Endodermal cell (in vitro differentiated cells): ENCODE measurements around the gene PRG3. TPM values are rescaled to one million over a fixed set of nuclear protein-coding genes. Genes with fewer than 3 reads are reported as not detected.

Experiments used
- DNase-seq: peaks from one replicate; pipeline ENCODE4 v3.0.0-alpha.2; 2017
- H3K27ac ChIP-seq: 2 replicates; pipeline ENCODE4 v1.5.1; 2013; ENCODE audit warnings: mild to moderate bottlenecking, low read depth, low read length, moderate library complexity
- H3K27me3 ChIP-seq: 2 replicates; pipeline ENCODE4 v1.6.1; 2013; ENCODE audit warnings: mild to moderate bottlenecking, low read length, moderate library complexity; ENCODE audit not compliant: insufficient read depth, control insufficient read depth, poor library complexity, severe bottlenecking
- H3K36me3 ChIP-seq: 2 replicates; pipeline ENCODE4 v1.7.0; 2013; ENCODE audit warnings: mild to moderate bottlenecking, low read length, moderate library complexity; ENCODE audit not compliant: control insufficient read depth, insufficient read depth
- H3K4me1 ChIP-seq: one replicate; pipeline ENCODE4 v1.7.0; 2013; ENCODE audit warnings: low read length; ENCODE audit not compliant: control insufficient read depth, insufficient read depth
- H3K4me3 ChIP-seq: 2 replicates; pipeline ENCODE4 v1.5.1; 2013; ENCODE audit warnings: mild to moderate bottlenecking, low read length, moderate library complexity
- H3K9ac ChIP-seq: 2 replicates; pipeline ENCODE4 v1.6.1; 2013; ENCODE audit warnings: mild to moderate bottlenecking, low read length, moderate library complexity; ENCODE audit not compliant: poor library complexity, severe bottlenecking; ENCODE audit errors: extremely low read depth
- H3K9me3 ChIP-seq: 2 replicates; pipeline ENCODE4 v1.6.1; 2013; ENCODE audit warnings: mild to moderate bottlenecking, low read length, moderate library complexity; ENCODE audit not compliant: control insufficient read depth
- H3K27ac Mint-ChIP-seq: 2 replicates; pipeline ENCODE4 v1.8.0; 2020; ENCODE audit warnings: mixed read lengths
- H3K27me3 Mint-ChIP-seq: 2 replicates; pipeline ENCODE4 v1.8.0; 2021; ENCODE audit warnings: mild to moderate bottlenecking, mixed read lengths; ENCODE audit not compliant: insufficient read depth
- H3K36me3 Mint-ChIP-seq: 2 replicates; pipeline ENCODE4 v1.8.0; 2020; ENCODE audit warnings: low read depth, mixed read lengths
- H3K4me1 Mint-ChIP-seq: 2 replicates; pipeline ENCODE4 v1.8.0; 2020; ENCODE audit warnings: mixed read lengths
- H3K4me3 Mint-ChIP-seq: 2 replicates; pipeline ENCODE4 v1.8.0; 2020; ENCODE audit warnings: mild to moderate bottlenecking, moderate library complexity, mixed read lengths
- H3K9me3 Mint-ChIP-seq: 2 replicates; pipeline ENCODE4 v1.8.0; 2020; ENCODE audit warnings: mild to moderate bottlenecking, mixed read lengths
- WGBS, 2 experiments: methylation state at CpG; one replicate each; pipeline versions ENCODE4 v1.1.5 to v1.1.7; 2013; ENCODE audit warnings: missing lambda C conversion rate in 2 of 2, mixed read lengths in 1 of 2; ENCODE audit not compliant: insufficient coverage in 1 of 2, insufficient read length in 1 of 2; 5-methylcytosine and 5-hydroxymethylcytosine counted together
- total RNA-seq, 2 donors: library from RNA; stranded (reverse); fragmentation: NEBNext Ultra II Directional in 1 of 2; extraction: Animal tissue kit (Norgen Biotek cat#: 25700) in 1 of 2; gene quantifications; 2 replicates in 1 of 2; 3 replicates in 1 of 2; pipeline ENCODE4 v1.2.1, GENCODE V29; 2021
- TF ChIP-seq, protein P1 (sequence below): fragments of 200-600 bp; sonication (generic); conservative IDR thresholded peaks from 2 replicates; pipeline ENCODE4 v1.5.0; 2021; ENCODE audit warnings: antibody characterized with exemption, mild to moderate bottlenecking

PRG3 gene
- total RNA-seq, 2 donors from 2014 or later: not detected

DNA sequence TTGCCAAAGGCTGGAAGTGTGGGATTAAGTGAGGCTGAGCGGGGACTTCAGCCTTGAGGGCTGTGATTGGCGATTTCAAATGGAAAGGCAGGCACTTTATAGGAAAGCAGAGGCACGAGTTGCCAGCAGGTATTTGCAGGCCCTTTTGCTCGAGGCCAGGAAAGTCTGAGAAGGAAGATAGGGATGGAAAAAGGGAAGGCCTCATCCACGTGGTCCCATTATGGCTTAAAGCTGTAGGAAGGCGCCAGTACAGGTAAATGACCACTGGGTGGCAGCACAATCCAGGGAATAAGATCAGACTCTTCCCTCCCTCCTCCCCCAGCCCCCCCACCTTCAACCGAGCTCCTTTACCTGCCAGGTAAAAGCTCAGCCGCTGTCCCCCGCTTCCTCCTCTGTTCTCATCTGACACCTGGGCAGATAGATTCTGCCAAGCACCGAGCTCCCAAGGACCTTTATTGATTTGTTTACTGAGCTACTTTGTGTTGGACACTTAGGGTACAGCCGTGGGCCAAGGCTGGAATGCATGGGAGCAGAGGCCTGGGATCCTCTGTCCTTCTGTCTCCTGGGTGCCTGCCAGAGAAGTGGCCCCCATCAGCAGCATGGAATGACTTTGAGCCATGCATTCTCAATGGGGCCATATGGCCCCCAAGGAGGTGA lies 35.3 kb downstream of the PRG3 start:
- no peaks in the 10 kb centered on the region for H3K36me3 Mint-ChIP-seq
- WGBS, 2 experiments: 23 to 49% methylated on average over 5 to 11 of the region's 11 CpGs
- H3K36me3 ChIP-seq: no peaks in the 10 kb centered on the region
- no peaks in the 10 kb centered on the region for H3K9me3 Mint-ChIP-seq
- DNase-seq: peak; percentile 91
- no peak overlapping the region for H3K9ac ChIP-seq
- peaks cover 41% of the 10 kb centered on the region for H3K27me3 Mint-ChIP-seq
- H3K4me3 ChIP-seq: no peak overlapping the region
- H3K4me3 Mint-ChIP-seq: no peak overlapping the region
- TF ChIP-seq, protein P1, sequence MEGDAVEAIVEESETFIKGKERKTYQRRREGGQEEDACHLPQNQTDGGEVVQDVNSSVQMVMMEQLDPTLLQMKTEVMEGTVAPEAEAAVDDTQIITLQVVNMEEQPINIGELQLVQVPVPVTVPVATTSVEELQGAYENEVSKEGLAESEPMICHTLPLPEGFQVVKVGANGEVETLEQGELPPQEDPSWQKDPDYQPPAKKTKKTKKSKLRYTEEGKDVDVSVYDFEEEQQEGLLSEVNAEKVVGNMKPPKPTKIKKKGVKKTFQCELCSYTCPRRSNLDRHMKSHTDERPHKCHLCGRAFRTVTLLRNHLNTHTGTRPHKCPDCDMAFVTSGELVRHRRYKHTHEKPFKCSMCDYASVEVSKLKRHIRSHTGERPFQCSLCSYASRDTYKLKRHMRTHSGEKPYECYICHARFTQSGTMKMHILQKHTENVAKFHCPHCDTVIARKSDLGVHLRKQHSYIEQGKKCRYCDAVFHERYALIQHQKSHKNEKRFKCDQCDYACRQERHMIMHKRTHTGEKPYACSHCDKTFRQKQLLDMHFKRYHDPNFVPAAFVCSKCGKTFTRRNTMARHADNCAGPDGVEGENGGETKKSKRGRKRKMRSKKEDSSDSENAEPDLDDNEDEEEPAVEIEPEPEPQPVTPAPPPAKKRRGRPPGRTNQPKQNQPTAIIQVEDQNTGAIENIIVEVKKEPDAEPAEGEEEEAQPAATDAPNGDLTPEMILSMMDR: peak; percentile 95
- H3K27ac Mint-ChIP-seq: no peak overlapping the region
- no peak overlapping the region for H3K27ac ChIP-seq
- peaks cover 2% of the 10 kb centered on the region for H3K4me1 Mint-ChIP-seq
- H3K9me3 ChIP-seq: no peaks in the 10 kb centered on the region
- peaks cover 28% of the 10 kb centered on the region for H3K27me3 ChIP-seq
- no peaks in the 10 kb centered on the region for H3K4me1 ChIP-seq

DNA sequence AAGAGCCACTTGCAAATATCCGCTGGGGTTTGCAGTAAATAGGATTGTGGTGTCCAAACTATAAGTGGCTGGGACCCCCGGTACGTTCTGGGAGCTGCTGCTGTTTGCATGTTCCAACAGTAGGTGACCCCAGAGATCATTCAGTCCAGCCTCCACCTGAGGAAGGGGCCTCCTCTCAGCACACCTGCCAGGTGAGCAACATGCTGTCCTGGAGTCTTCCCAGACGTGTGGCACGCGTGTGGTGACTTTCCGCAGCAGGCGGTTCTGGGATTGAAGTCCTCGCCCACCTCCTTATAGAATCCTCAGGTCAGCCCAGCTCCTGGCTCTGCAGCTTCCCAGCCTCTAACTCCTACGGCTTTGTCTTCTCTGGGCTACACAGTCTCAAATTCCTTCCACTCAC lies 36.1 kb downstream of the PRG3 start:
- no peak overlapping the region for H3K4me3 ChIP-seq
- 93 to 96% methylated on average over 10 of the region's 10 CpGs for WGBS, 2 experiments
- H3K27me3 ChIP-seq: peaks cover 32% of the 10 kb centered on the region
- H3K36me3 ChIP-seq: no peaks in the 10 kb centered on the region
- H3K4me1 ChIP-seq: no peaks in the 10 kb centered on the region
- Mint-ChIP-seq H3K4me1 (peaks cover 2% of the 10 kb centered on the region), H3K36me3 (no peaks in the 10 kb centered on the region), H3K4me3 (no peak overlapping the region), H3K9me3 (no peaks in the 10 kb centered on the region), H3K27me3 (peaks cover 44% of the 10 kb centered on the region), H3K27ac (no peak overlapping the region)
- no peak overlapping the region for H3K9ac ChIP-seq
- DNase-seq: no peak
- no peak overlapping the region for H3K27ac ChIP-seq
- TF ChIP-seq, protein P1: no peak
- H3K9me3 ChIP-seq: no peaks in the 10 kb centered on the region

DNA sequence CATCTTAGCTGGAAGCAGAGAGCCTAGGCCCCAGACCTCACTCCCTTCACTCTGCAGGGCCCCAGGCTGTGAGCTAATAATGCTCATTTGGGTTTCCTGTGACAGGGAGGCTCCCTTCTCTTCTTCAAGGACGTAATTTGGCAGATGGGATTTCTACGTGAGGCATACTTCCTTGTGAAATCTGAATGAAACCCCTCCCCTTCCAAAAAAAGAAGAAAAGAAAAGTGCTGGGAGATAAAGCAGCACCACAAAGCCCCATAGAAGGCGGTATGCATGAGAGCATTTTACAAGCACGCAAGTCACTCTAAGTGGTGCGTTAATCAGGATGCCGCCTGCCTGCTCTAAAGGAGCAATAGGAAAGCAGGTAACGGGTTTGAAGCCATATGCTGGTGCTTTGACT lies 37.1 kb downstream of the PRG3 start:
- Histone ChIP-seq H3K4me1 (no peaks in the 10 kb centered on the region), H3K36me3 (no peaks in the 10 kb centered on the region), H3K4me3 (no peak overlapping the region), H3K27me3 (peaks cover 30% of the 10 kb centered on the region), H3K9ac (no peak overlapping the region), H3K27ac (no peak overlapping the region), H3K9me3 (no peaks in the 10 kb centered on the region)
- peaks cover 2% of the 10 kb centered on the region for H3K4me1 Mint-ChIP-seq
- no peaks in the 10 kb centered on the region for H3K9me3 Mint-ChIP-seq
- TF ChIP-seq, protein P1: no peak
- H3K27ac Mint-ChIP-seq: no peak overlapping the region
- WGBS, 2 experiments: 81 to 84% methylated on average over 4 to 7 of the region's 7 CpGs
- peaks cover 50% of the 10 kb centered on the region for H3K27me3 Mint-ChIP-seq
- no peak for DNase-seq
- H3K4me3 Mint-ChIP-seq: no peak overlapping the region
- no peaks in the 10 kb centered on the region for H3K36me3 Mint-ChIP-seq
